HG03066 (cell line): ENCODE data around the gene SLC25A24.
"Not testable (repeated sequence)": the region's sequence is repeated elsewhere in the genome, so short reads cannot be mapped to it uniquely, and the experiment has no call there.

ENCODE experiments used
- ATAC-seq: cut with Tn5 transposase; IDR thresholded peaks from one replicate; pipeline ENCODE4 v1.9.1; 2021; ENCODE audit warnings: low read depth; ENCODE audit not compliant: unreplicated experiment

SLC25A24 gene

GRCh38 chr1:108140936-108141335 lies 59.2 kb downstream of the SLC25A24 start:
- no peak for ATAC-seq

- ATAC-seq = no peak
These were observed 60.0 kb downstream of the SLC25A24 start for GRCh38 chr1:108140177-108140576.

- ATAC-seq = not testable (repeated sequence)
These were observed 60.6 kb downstream of the SLC25A24 start for GRCh38 chr1:108139555-108139954.

GRCh38 chr1:108133148-108133547 lies 67.0 kb downstream of the SLC25A24 start:
- not testable (repeated sequence) for ATAC-seq

- ATAC-seq = not testable (repeated sequence)
These were observed 67.8 kb downstream of the SLC25A24 start for GRCh38 chr1:108132367-108132766.

- not testable (repeated sequence) for ATAC-seq
These were observed 68.9 kb downstream of the SLC25A24 start for GRCh38 chr1:108131281-108131680.

GRCh38 chr1:108130794-108131193 lies 69.3 kb downstream of the SLC25A24 start:
- no peak for ATAC-seq

- no peak for ATAC-seq
These were observed 70.1 kb downstream of the SLC25A24 start for GRCh38 chr1:108129999-108130398.

- peak; percentile 91 for ATAC-seq
These were observed 74.6 kb downstream of the SLC25A24 start for GRCh38 chr1:108125312-108126138.

- ATAC-seq = no peak
These were observed 75.4 kb downstream of the SLC25A24 start for GRCh38 chr1:108124622-108125311.

- ATAC-seq = no peak
These were observed 76.1 kb downstream of the SLC25A24 start for GRCh38 chr1:108124023-108124422.

- ATAC-seq = no peak
These were observed 78.6 kb downstream of the SLC25A24 start for GRCh38 chr1:108121358-108122143.

GRCh38 chr1:108120163-108120562 lies 80.0 kb downstream of the SLC25A24 start:
- ATAC-seq = no peak

GRCh38 chr1:108119500-108119899 lies 80.6 kb downstream of the SLC25A24 start:
- ATAC-seq = no peak

- ATAC-seq = no peak
These were observed 81.9 kb downstream of the SLC25A24 start for GRCh38 chr1:108117945-108118902.

- no peak for ATAC-seq
These were observed 82.9 kb downstream of the SLC25A24 start for GRCh38 chr1:108117237-108117636.

- no peak for ATAC-seq
These were observed 86.0 kb downstream of the SLC25A24 start for GRCh38 chr1:108114033-108114599.

GRCh38 chr1:108113496-108113895 lies 86.6 kb downstream of the SLC25A24 start:
- no peak for ATAC-seq

GRCh38 chr1:108109295-108109973 lies 90.7 kb downstream of the SLC25A24 start:
- ATAC-seq = no peak
